Natural killer cell (primary cell): ENCODE data around the gene BMPR1A. TPM values are rescaled to one million over a fixed set of nuclear protein-coding genes. Genes with fewer than 3 reads are reported as not detected.
A peak's percentile ranks its signal among the peaks of the same experiment; 100 is the strongest.

ENCODE experiments used
- ATAC-seq, 3 donors: fragments of 150-1000 bp in 2 of 3; fragments of 200-7000 bp in 1 of 3; cut with Tn5 transposase; 1 replicate in 1 of 3; 2 replicates in 2 of 3; pipeline ENCODE4 v1.10.0; 2021; ENCODE audit warnings: mild to moderate bottlenecking in 2 of 3, moderate library complexity in 2 of 3
- DNase-seq, 2 donors: peaks; one replicate each; pipeline versions ENCODE4 v3.0.0 to v3.0.0-alpha.2; 2013 to 2021; ENCODE audit warnings: mixed read lengths in 1 of 2
- H3K27ac ChIP-seq: one replicate; pipeline ENCODE4 v1.5.1; 2013; ENCODE audit warnings: mild to moderate bottlenecking, low read length
- H3K27me3 ChIP-seq: one replicate; pipeline ENCODE4 v1.6.1; 2013; ENCODE audit warnings: low read length; ENCODE audit not compliant: control insufficient read depth, insufficient read depth
- H3K36me3 ChIP-seq: one replicate; pipeline ENCODE4 v1.6.1; 2013; ENCODE audit warnings: low read length; ENCODE audit not compliant: control insufficient read depth, insufficient read depth
- H3K4me1 ChIP-seq: one replicate; pipeline ENCODE4 v1.6.1; 2013; ENCODE audit warnings: low read length; ENCODE audit not compliant: control insufficient read depth, insufficient read depth
- H3K4me3 ChIP-seq: one replicate; pipeline ENCODE4 v1.5.1; 2013; ENCODE audit warnings: low read length
- H3K9me3 ChIP-seq: one replicate; pipeline ENCODE4 v1.6.1; 2013; ENCODE audit warnings: low read length; ENCODE audit not compliant: control insufficient read depth, insufficient read depth
- H3K27ac Mint-ChIP-seq, 2 donors: one replicate each; pipeline ENCODE4 v1.8.0; 2022; ENCODE audit warnings: mild to moderate bottlenecking in 2 of 2, mixed read lengths in 2 of 2, moderate library complexity in 1 of 2
- H3K27me3 Mint-ChIP-seq, 2 donors: one replicate each; pipeline ENCODE4 v1.8.0; 2022; ENCODE audit warnings: low read depth in 2 of 2, mixed read lengths in 2 of 2
- H3K36me3 Mint-ChIP-seq: one replicate; pipeline ENCODE4 v1.8.0; 2022; ENCODE audit warnings: mixed read lengths
- H3K4me1 Mint-ChIP-seq, 2 donors: one replicate each; pipeline ENCODE4 v1.8.0; 2022; ENCODE audit warnings: mixed read lengths in 2 of 2
- H3K4me3 Mint-ChIP-seq: one replicate; pipeline ENCODE4 v1.8.0; 2022; ENCODE audit warnings: mild to moderate bottlenecking, moderate library complexity, mixed read lengths
- H3K9me3 Mint-ChIP-seq, 2 donors: one replicate each; pipeline ENCODE4 v1.8.0; 2022; ENCODE audit warnings: mixed read lengths in 2 of 2
- CTCF ChIP-seq: fragments of 200-600 bp; IDR thresholded peaks from one replicate; pipeline ENCODE4 v1.8.0; 2022; ENCODE audit warnings: antibody characterized with exemption
- WGBS: methylation state at CpG from one replicate; pipeline ENCODE4 v1.1.7; 2013; ENCODE audit warnings: missing lambda C conversion rate; ENCODE audit not compliant: insufficient coverage; 5-methylcytosine and 5-hydroxymethylcytosine counted together
- intact Hi-C: fragments of 100-400 bp; cut with micrococcal nuclease; formaldehyde crosslinking; loops from one replicate; pipeline ENCODE4 v1.14.2; 2022
- total RNA-seq, 4 donors: library from RNA; stranded (reverse); fragments of 120-200 nt in 1 of 4; gene quantifications; one replicate each; pipeline versions ENCODE4 v1.2.3 to v1.2.4, GENCODE V29; 2013 to 2022

The BMPR1A gene
- total RNA-seq, 3 donors from 2014 or later (not counting 1 experiment from before 2014, with no cell fraction given), result 5.5 to 8.1 (median 7.7) TPM

GRCh38 chr10:86721232-86721631 lies 35.2 kb upstream of the BMPR1A start:
- H3K4me3 ChIP-seq, result no peak overlapping the region
- Mint-ChIP-seq H3K27me3 (peaks cover 9 to 32% of the 10 kb centered on the region in 2 donors), H3K4me1 (peaks cover 7 to 10% of the 10 kb centered on the region in 2 donors), H3K27ac (no peak overlapping the region), H3K36me3 (no peaks in the 10 kb centered on the region), H3K9me3 (no peaks in the 10 kb centered on the region), H3K4me3 (no peak overlapping the region)
- no peaks in the 10 kb centered on the region for H3K36me3 ChIP-seq
- WGBS, result 89% methylated on average over 5 of the region's 5 CpGs
- no peaks in the 10 kb centered on the region for H3K27me3 ChIP-seq
- no peak for TF ChIP-seq CTCF
- H3K9me3 ChIP-seq, result peaks cover 5% of the 10 kb centered on the region
- peaks cover 8% of the 10 kb centered on the region for H3K4me1 ChIP-seq
- no peak for ATAC-seq
- DNase-seq, result no peak
- no peak overlapping the region for H3K27ac ChIP-seq
- intact Hi-C loops, result no loop called here

- Histone ChIP-seq H3K4me3 (no peak overlapping the region), H3K9me3 (peaks cover 5% of the 10 kb centered on the region), H3K36me3 (no peaks in the 10 kb centered on the region), H3K27ac (no peak overlapping the region), H3K27me3 (no peaks in the 10 kb centered on the region), H3K4me1 (peaks cover 8% of the 10 kb centered on the region)
- ATAC-seq (peak in 1 of 3 donors; percentile 58), DNase-seq (no peak)
- H3K36me3 Mint-ChIP-seq, result no peaks in the 10 kb centered on the region
- TF ChIP-seq CTCF, result no peak
- no peak overlapping the region for H3K4me3 Mint-ChIP-seq
- no peaks in the 10 kb centered on the region for H3K9me3 Mint-ChIP-seq
- no CpG with 5 or more reads among the region's 2 CpGs for WGBS
- H3K27me3 Mint-ChIP-seq, result peaks cover 11 to 34% of the 10 kb centered on the region in 2 donors
- no peak overlapping the region for H3K27ac Mint-ChIP-seq
- peaks cover 7 to 10% of the 10 kb centered on the region in 2 donors for H3K4me1 Mint-ChIP-seq
- intact Hi-C loops, result no loop called here
Observed at GRCh38 chr10:86723009-86723408, 33.4 kb upstream of the BMPR1A start.

GRCh38 chr10:86724445-86724844 lies 32.0 kb upstream of the BMPR1A start:
- TF ChIP-seq CTCF, result no peak
- H3K4me1 ChIP-seq, result peaks cover 8% of the 10 kb centered on the region
- H3K4me1 Mint-ChIP-seq, result peaks cover 7 to 10% of the 10 kb centered on the region in 2 donors
- no peaks in the 10 kb centered on the region for H3K27me3 ChIP-seq
- H3K27me3 Mint-ChIP-seq, result peaks cover 13 to 39% of the 10 kb centered on the region in 2 donors
- DNase-seq, result no peak
- no peak overlapping the region for H3K27ac Mint-ChIP-seq
- no peak overlapping the region for H3K27ac ChIP-seq
- H3K36me3 ChIP-seq, result no peaks in the 10 kb centered on the region
- no peak overlapping the region for H3K4me3 Mint-ChIP-seq
- H3K4me3 ChIP-seq, result no peak overlapping the region
- ATAC-seq, result no peak
- WGBS, result 100% methylated on average over 3 of the region's 6 CpGs
- H3K9me3 Mint-ChIP-seq, result no peaks in the 10 kb centered on the region
- no peaks in the 10 kb centered on the region for H3K36me3 Mint-ChIP-seq
- intact Hi-C loops, result no loop called here
- peaks cover 5% of the 10 kb centered on the region for H3K9me3 ChIP-seq

- no peak overlapping the region for H3K27ac ChIP-seq
- no peak for DNase-seq
- WGBS, result 92% methylated on average over 14 of the region's 14 CpGs
- no peak overlapping the region for H3K27ac Mint-ChIP-seq
- no peaks in the 10 kb centered on the region for H3K27me3 ChIP-seq
- no peak overlapping the region for H3K4me3 Mint-ChIP-seq
- peaks cover 5% of the 10 kb centered on the region for H3K9me3 ChIP-seq
- H3K4me1 ChIP-seq, result peaks cover 8% of the 10 kb centered on the region
- H3K4me3 ChIP-seq, result no peak overlapping the region
- H3K27me3 Mint-ChIP-seq, result peaks cover 12 to 30% of the 10 kb centered on the region in 2 donors
- ATAC-seq, result no peak
- intact Hi-C loops, result no loop called here
- no peak for TF ChIP-seq CTCF
- peaks cover 7 to 10% of the 10 kb centered on the region in 2 donors for H3K4me1 Mint-ChIP-seq
- no peaks in the 10 kb centered on the region for H3K9me3 Mint-ChIP-seq
- H3K36me3 ChIP-seq, result no peaks in the 10 kb centered on the region
- H3K36me3 Mint-ChIP-seq, result no peaks in the 10 kb centered on the region
Observed at GRCh38 chr10:86725980-86726676, 30.3 kb upstream of the BMPR1A start.
